Karpas-422 (cell line): ENCODE results near the gene GALNT12. TPM values are rescaled to one million over a fixed set of nuclear protein-coding genes. Genes with fewer than 3 reads are reported as not detected.

Source experiments
- DNase-seq: peaks from one replicate; pipeline ENCODE4 v3.0.0-alpha.2; 2015
- H2AFZ ChIP-seq: fragments of 200-600 bp; sonication (generic); 2 replicates; pipeline ENCODE4 v1.6.1; 2014; ENCODE audit warnings: antibody characterized with exemption, low read length, mixed read lengths
- H3K27ac ChIP-seq: fragments of 200-600 bp; sonication (generic); 2 replicates; pipeline ENCODE4 v1.5.1; 2014; ENCODE audit warnings: mild to moderate bottlenecking, low read length, moderate library complexity
- H3K27me3 ChIP-seq: fragments of 200-600 bp; sonication (generic); 2 replicates; pipeline ENCODE4 v1.6.1; 2014; ENCODE audit warnings: low read length, mixed read lengths
- H3K36me3 ChIP-seq: fragments of 200-600 bp; sonication (generic); 2 replicates; pipeline ENCODE4 v1.6.1; 2014; ENCODE audit warnings: low read length, mixed read lengths; ENCODE audit not compliant: insufficient read depth
- H3K4me1 ChIP-seq: fragments of 200-600 bp; sonication (generic); 2 replicates; pipeline ENCODE4 v1.6.1; 2014; ENCODE audit warnings: mild to moderate bottlenecking, low read length, mixed read lengths
- H3K4me2 ChIP-seq: fragments of 200-600 bp; sonication (generic); 2 replicates; pipeline ENCODE4 v1.6.1; 2014; ENCODE audit warnings: low read length, low read depth, mild to moderate bottlenecking; ENCODE audit not compliant: poor library complexity, severe bottlenecking
- H3K4me3 ChIP-seq: fragments of 200-600 bp; sonication (generic); 2 replicates; pipeline ENCODE4 v1.5.1; 2014; ENCODE audit warnings: mild to moderate bottlenecking, antibody characterized with exemption, low read length, mixed read lengths
- H3K79me2 ChIP-seq: fragments of 200-600 bp; sonication (generic); 2 replicates; pipeline ENCODE4 v1.6.1; 2014; ENCODE audit warnings: mild to moderate bottlenecking, low read length, mixed read lengths
- H3K9ac ChIP-seq: fragments of 200-600 bp; sonication (generic); 2 replicates; pipeline ENCODE4 v1.6.0; 2014; ENCODE audit warnings: low read length
- H3K9me2 ChIP-seq: fragments of 200-600 bp; sonication (generic), shearing (Covaris generic); replicated peaks from 2 replicates; pipeline ENCODE4 v1.6.0; 2014; ENCODE audit warnings: mild to moderate bottlenecking, low read length, moderate library complexity; ENCODE audit not compliant: insufficient read depth
- H3K9me3 ChIP-seq: fragments of 300-700, 200-600 bp; sonication (generic); 2 replicates; pipeline ENCODE4 v1.6.1; 2014; ENCODE audit warnings: low read length, mixed read lengths
- H4K20me1 ChIP-seq: fragments of 200-600 bp; sonication (generic); 2 replicates; pipeline ENCODE4 v1.6.1; 2014; ENCODE audit warnings: mild to moderate bottlenecking, antibody characterized with exemption, low read length, low read depth; ENCODE audit not compliant: insufficient read depth
- total RNA-seq: library from RNA; depleted of rRNA; stranded (reverse); fragments of >200 nt; shearing (Covaris generic); gene quantifications from 2 replicates; pipeline ENCODE4 v1.2.3, GENCODE V29; 2014; ENCODE audit warnings: low replicate concordance

The GALNT12 gene
- total RNA-seq, 1 experiment from 2014 or later: 14.9 TPM

DNA sequence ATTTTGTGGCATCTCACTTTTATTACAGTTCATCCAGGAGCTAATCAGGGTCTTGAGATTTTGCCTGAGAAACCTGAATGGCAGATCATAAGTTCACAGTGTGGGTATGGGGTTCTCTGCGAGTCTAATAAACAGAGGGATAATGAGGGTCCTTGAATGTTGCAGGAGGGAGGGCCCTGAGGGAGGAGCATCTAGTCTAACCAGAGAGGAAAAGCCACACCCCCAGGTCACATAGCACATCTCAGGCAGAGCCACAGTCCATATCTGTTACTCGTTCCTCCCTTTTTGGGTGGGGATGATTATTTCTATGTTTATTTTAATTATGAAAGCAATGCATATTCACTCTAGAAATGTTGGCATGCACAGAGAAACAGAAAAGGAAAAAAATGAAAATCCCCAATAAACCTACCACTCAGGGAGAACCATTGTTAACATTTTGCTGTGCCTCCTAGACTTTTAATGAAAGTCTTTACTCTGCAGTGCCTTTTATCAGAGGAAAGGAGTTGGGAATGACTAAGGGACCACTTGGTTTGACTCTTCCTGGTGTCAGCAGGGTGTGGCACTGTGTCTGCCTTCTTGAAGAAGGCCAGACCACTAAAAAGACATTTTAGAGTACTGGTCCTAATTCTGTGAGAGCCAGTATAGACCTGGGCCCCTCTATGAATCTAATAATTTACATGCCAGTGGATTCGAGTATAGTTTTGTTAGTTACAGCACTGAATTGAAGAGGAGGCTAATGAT, 2.8 kb downstream of the GALNT12 start:
- H3K9ac ChIP-seq: no peak overlapping the region
- H3K79me2 ChIP-seq: no peaks in the 10 kb centered on the region
- H3K4me3 ChIP-seq: no peak overlapping the region

DNA sequence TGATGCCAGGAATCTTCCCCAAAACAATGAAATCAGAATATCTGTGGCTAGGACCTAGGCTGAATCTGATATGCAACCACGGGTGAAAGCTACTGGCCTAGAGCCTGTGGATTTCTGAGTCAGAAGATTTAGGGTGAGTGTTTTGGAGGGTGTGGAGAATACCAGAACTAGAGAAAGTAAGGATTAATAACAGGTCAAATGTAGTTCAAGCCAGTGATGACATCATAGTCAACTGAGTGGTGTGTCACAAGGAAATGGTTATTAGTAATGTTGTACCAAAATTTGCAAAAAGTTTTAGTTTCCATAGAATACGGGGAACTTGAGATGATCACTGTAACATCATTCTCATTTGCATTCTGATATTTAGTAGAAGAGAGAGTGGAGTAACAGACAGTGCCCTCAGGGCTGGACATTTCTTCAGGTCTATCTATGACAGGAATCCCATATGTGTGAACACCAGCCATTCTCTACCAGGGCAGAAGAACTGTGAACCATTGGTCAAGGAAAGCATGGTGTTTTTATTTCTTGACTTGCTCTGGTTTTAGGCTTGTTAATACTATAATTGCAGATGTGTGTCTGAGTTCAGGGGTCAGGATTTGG, 3.7 kb downstream of the GALNT12 start:
- Histone ChIP-seq H3K4me3 (no peak overlapping the region), H3K4me2 (no peak overlapping the region), H3K27ac (no peak overlapping the region), H3K4me1 (peaks cover 28% of the 10 kb centered on the region), H3K9me2 (no peaks in the 10 kb centered on the region), H2AFZ (no peak overlapping the region), H3K9me3 (no peaks in the 10 kb centered on the region), H3K36me3 (no peaks in the 10 kb centered on the region), H3K9ac (no peak overlapping the region), H3K27me3 (peaks cover 3% of the 10 kb centered on the region; the same call in 1 of the 2 replicates), H4K20me1 (0 out of 2 replicates have a peak, but pooled peaks cover 6% of the 10 kb centered on the region), H3K79me2 (no peaks in the 10 kb centered on the region)
- DNase-seq: no peak

More for the DNA sequence above, 2.8 kb downstream of the GALNT12 start:
- H3K4me2 ChIP-seq: no peak overlapping the region
- H2AFZ ChIP-seq: no peak overlapping the region
- no peaks in the 10 kb centered on the region for H3K36me3 ChIP-seq
- H4K20me1 ChIP-seq: 0 out of 2 replicates have a peak, but pooled peaks cover 6% of the 10 kb centered on the region
- H3K27ac ChIP-seq: no peak overlapping the region
- no peak for DNase-seq
- no peaks in the 10 kb centered on the region for H3K9me2 ChIP-seq
- H3K27me3 ChIP-seq: peaks cover 3% of the 10 kb centered on the region; the same call in 1 of the 2 replicates
- H3K9me3 ChIP-seq: no peaks in the 10 kb centered on the region
- peaks cover 28% of the 10 kb centered on the region for H3K4me1 ChIP-seq

DNA sequence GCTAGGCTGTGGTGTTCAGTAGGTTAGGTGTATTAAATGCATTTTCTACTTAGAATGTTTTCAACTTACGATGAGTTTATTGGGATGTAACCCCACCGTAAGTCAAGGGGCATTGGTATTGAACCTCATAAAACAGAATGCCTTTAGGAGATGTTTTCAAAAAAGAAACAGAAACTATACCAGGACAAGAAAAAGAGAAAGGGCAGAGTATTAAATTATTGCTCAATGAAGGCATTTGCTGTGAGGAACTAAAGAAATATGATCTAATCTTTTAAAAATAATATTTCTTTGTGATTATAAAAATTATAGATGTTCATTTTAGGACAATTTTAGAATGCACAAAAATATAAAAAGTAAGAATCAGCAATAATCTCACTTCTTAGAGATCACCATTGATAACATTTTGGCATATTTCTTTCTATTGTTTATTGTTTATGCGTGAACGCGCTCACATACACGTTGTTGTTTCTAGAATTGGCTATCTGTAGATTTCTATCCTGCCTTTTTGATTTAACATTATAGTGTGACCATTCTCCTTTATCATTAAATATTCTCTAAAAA, 8.0 kb downstream of the GALNT12 start:
- H3K27me3 ChIP-seq: peaks cover 3% of the 10 kb centered on the region; the same call in 1 of the 2 replicates
- no peaks in the 10 kb centered on the region for H4K20me1 ChIP-seq
- H3K9me3 ChIP-seq: no peaks in the 10 kb centered on the region
- H2AFZ ChIP-seq: no peak overlapping the region
- no peaks in the 10 kb centered on the region for H3K9me2 ChIP-seq
- no peak overlapping the region for H3K4me2 ChIP-seq
- H3K36me3 ChIP-seq: no peaks in the 10 kb centered on the region
- peaks cover 7% of the 10 kb centered on the region for H3K4me1 ChIP-seq
- H3K79me2 ChIP-seq: no peaks in the 10 kb centered on the region
- no peak overlapping the region for H3K9ac ChIP-seq
- no peak for DNase-seq
- H3K27ac ChIP-seq: no peak overlapping the region
- no peak overlapping the region for H3K4me3 ChIP-seq

- no peak overlapping the region for H2AFZ ChIP-seq
- no peaks in the 10 kb centered on the region for H3K27me3 ChIP-seq
Measured at GRCh38 chr9:98818764-98819163, 11.3 kb downstream of the GALNT12 start.

DNA sequence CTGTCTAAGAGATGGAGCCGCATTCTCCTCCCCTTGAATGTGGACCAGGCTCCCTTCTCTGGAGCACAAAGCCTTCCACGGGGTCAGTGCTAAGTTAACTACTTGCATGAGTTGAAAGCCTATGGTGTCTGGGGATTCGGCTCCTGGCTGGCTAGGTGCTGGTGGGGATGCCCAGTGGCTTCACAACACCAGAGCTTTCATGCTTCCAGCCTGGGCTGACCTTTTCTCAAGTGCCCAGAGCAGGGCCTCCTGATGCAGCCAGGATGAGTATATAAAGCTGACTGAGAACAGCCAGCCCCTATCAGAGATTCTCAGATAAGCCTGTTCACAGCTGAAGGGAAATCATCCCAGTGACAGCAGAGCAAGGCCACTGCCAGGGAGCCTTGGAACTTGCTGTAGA, 11.8 kb downstream of the GALNT12 start:
- H3K27me3 ChIP-seq: no peaks in the 10 kb centered on the region
- no peaks in the 10 kb centered on the region for H4K20me1 ChIP-seq
- H3K9ac ChIP-seq: no peak overlapping the region
- no peaks in the 10 kb centered on the region for H3K79me2 ChIP-seq
- H3K9me2 ChIP-seq: no peaks in the 10 kb centered on the region
- H3K27ac ChIP-seq: no peak overlapping the region
- H3K4me2 ChIP-seq: no peak overlapping the region
- DNase-seq: no peak
- H3K36me3 ChIP-seq: no peaks in the 10 kb centered on the region
- no peak overlapping the region for H3K4me3 ChIP-seq
- no peaks in the 10 kb centered on the region for H3K4me1 ChIP-seq
- no peak overlapping the region for H2AFZ ChIP-seq
- H3K9me3 ChIP-seq: no peaks in the 10 kb centered on the region

More at GRCh38 chr9:98818764-98819163, 11.3 kb downstream of the GALNT12 start:
- Histone ChIP-seq H4K20me1 (no peaks in the 10 kb centered on the region), H3K9ac (no peak overlapping the region), H3K36me3 (no peaks in the 10 kb centered on the region), H3K9me3 (no peaks in the 10 kb centered on the region), H3K4me3 (no peak overlapping the region), H3K4me1 (no peaks in the 10 kb centered on the region), H3K4me2 (no peak overlapping the region), H3K27ac (no peak overlapping the region), H3K9me2 (no peaks in the 10 kb centered on the region), H3K79me2 (no peaks in the 10 kb centered on the region)
- no peak for DNase-seq

DNA sequence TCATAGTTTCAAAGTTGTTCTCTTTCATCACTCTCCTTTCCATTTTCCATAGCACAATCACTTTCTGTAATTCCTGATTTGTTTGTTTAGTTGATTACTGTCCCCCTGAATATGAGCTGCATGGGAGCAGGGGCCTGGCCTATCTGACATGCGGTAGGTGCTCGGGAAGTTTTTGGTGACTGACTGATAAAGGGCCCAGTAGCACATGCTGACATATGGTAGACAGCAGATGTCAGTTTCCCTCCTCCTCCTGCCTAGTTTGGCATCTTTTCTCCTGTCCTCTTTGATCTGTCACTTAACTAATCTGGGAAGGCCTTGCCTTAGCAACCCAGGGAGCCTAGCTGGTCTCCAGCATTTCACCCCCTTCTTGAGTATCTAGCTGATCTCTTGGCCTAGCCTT, 14.4 kb downstream of the GALNT12 start:
- Histone ChIP-seq H3K27me3 (no peaks in the 10 kb centered on the region), H2AFZ (no peak overlapping the region), H3K4me2 (no peak overlapping the region), H3K9me2 (no peaks in the 10 kb centered on the region), H3K27ac (no peak overlapping the region), H3K9ac (no peak overlapping the region), H3K4me1 (no peaks in the 10 kb centered on the region), H3K4me3 (no peak overlapping the region), H3K9me3 (no peaks in the 10 kb centered on the region), H3K79me2 (no peaks in the 10 kb centered on the region), H3K36me3 (no peaks in the 10 kb centered on the region), H4K20me1 (no peaks in the 10 kb centered on the region)
- DNase-seq: no peak

DNA sequence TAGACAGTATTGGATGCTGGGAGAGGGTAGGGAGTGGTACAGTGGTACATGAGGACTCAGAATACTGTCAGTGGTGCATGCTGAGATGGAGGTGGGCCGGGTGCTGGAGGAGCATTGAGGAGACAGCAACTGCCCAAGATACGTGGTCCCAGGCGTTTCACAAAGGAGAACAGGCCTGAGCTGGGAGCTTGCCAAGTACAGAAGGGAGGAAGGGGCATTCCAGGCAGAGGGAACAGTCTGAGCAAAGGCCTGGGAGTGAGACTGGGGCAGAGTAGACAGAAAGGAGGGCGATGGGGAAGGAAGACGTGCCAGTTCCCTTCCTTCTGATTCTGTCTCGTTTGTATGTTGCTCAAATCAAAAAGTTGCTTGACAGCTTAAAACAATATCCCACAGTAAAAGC, 15.2 kb downstream of the GALNT12 start:
- Histone ChIP-seq H2AFZ (no peak overlapping the region), H3K9ac (no peak overlapping the region), H3K4me2 (no peak overlapping the region), H3K4me3 (no peak overlapping the region), H3K36me3 (no peaks in the 10 kb centered on the region), H3K27me3 (no peaks in the 10 kb centered on the region), H4K20me1 (no peaks in the 10 kb centered on the region), H3K9me2 (no peaks in the 10 kb centered on the region), H3K79me2 (no peaks in the 10 kb centered on the region), H3K4me1 (no peaks in the 10 kb centered on the region), H3K9me3 (no peaks in the 10 kb centered on the region), H3K27ac (no peak overlapping the region)
- no peak for DNase-seq

DNA sequence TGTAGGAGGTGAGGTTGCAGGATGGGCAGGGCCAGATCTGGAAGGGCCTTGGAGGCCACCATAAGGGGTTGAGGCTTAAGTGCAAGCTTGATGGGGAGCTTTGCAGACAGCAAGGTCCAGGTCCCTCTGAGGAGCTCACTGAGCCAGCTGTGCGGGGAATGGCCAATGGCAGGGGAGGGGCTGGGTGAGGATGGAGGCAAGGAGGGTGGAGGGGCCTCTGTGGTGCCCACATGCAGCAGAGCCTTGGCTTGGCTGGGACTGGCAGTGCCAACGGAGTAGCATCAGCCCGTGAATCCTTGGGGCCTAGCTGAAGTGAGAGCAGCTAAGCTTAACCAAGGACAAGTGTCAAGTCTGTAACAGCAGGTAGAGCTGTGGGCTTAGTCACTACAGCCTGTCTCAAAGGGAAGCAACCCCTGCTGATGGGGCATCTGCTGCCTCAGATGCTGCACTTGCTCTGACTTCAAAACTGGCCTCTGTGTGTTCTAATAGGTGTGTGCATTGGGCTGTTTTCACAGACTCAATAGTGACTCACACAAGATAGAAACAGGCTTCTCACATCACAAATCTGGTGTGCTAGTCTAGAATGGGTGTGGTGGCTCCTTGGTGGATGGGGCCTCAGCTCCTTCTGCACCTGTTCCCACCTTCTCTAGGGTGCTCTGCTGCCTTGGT, 16.3 kb downstream of the GALNT12 start:
- H3K27me3 ChIP-seq: no peaks in the 10 kb centered on the region

More for the DNA sequence above, 16.3 kb downstream of the GALNT12 start:
- H3K79me2 ChIP-seq: no peaks in the 10 kb centered on the region
- H4K20me1 ChIP-seq: no peaks in the 10 kb centered on the region
- no peak overlapping the region for H3K9ac ChIP-seq
- H3K9me3 ChIP-seq: no peaks in the 10 kb centered on the region
- H3K4me3 ChIP-seq: no peak overlapping the region
- H3K4me1 ChIP-seq: no peaks in the 10 kb centered on the region
- no peak for DNase-seq
- no peak overlapping the region for H3K27ac ChIP-seq
- H2AFZ ChIP-seq: no peak overlapping the region
- no peaks in the 10 kb centered on the region for H3K9me2 ChIP-seq
- no peak overlapping the region for H3K4me2 ChIP-seq
- no peaks in the 10 kb centered on the region for H3K36me3 ChIP-seq
